Liver (tissue), 9 donors: Measurements from ENCODE around the gene SERPINB1. TPM values are rescaled to one million over a fixed set of nuclear protein-coding genes. Genes with fewer than 3 reads are reported as not detected.
"Not testable (repeated sequence)": the region's sequence is repeated elsewhere in the genome, so short reads cannot be mapped to it uniquely, and the experiment has no call there.

ENCODE experiments used
- DNase-seq: peaks from one replicate; pipeline ENCODE4 v3.0.0-alpha.2; 2017; ENCODE audit warnings: low spot score
- H3K27ac ChIP-seq, 2 donors: one replicate each; pipeline ENCODE4 v1.7.0; 2013; ENCODE audit warnings: inconsistent platforms in 2 of 2, low read length in 2 of 2, control low read depth in 1 of 2, low read depth in 1 of 2, mild to moderate bottlenecking in 1 of 2
- H3K27me3 ChIP-seq, 4 donors: one replicate each; pipeline versions ENCODE4 v1.6.1 to v1.7.0; 2013; ENCODE audit warnings: low read length in 3 of 4, inconsistent platforms in 1 of 4, mild to moderate bottlenecking in 1 of 4, moderate library complexity in 1 of 4; ENCODE audit not compliant: control insufficient read depth in 4 of 4, insufficient read depth in 4 of 4
- H3K36me3 ChIP-seq, 4 donors: one replicate each; pipeline versions ENCODE4 v1.6.1 to v1.7.0; 2013; ENCODE audit warnings: low read length in 3 of 4, mild to moderate bottlenecking in 3 of 4, low read depth in 1 of 4, moderate library complexity in 1 of 4; ENCODE audit not compliant: control insufficient read depth in 4 of 4, insufficient read depth in 3 of 4
- H3K4me1 ChIP-seq, 4 donors: one replicate each; pipeline versions ENCODE4 v1.6.1 to v1.7.0; 2013; ENCODE audit warnings: low read length in 3 of 4, mild to moderate bottlenecking in 3 of 4, moderate library complexity in 1 of 4; ENCODE audit not compliant: control insufficient read depth in 4 of 4, insufficient read depth in 4 of 4
- H3K4me3 ChIP-seq, 3 donors: one replicate each; pipeline versions ENCODE4 v1.6.1 to v1.7.0; 2013; ENCODE audit warnings: low read length in 3 of 3, control low read depth in 1 of 3, low read depth in 1 of 3, mild to moderate bottlenecking in 1 of 3
- H3K9ac ChIP-seq, 2 donors: one replicate each; pipeline ENCODE4 v1.7.0; 2013; ENCODE audit warnings: low read length in 2 of 2, mild to moderate bottlenecking in 2 of 2, moderate library complexity in 2 of 2, control low read depth in 1 of 2, low read depth in 1 of 2
- H3K9me3 ChIP-seq, 4 donors: one replicate each; pipeline versions ENCODE4 v1.6.1 to v1.7.0; 2013; ENCODE audit warnings: low read length in 3 of 4; ENCODE audit not compliant: control insufficient read depth in 4 of 4
- CTCF ChIP-seq: fragments of 150-350 bp; IDR thresholded peaks from 2 replicates; pipeline ENCODE4 v1.5.1; 2017; ENCODE audit warnings: improper control_type of control experiment, low read depth, low read length; ENCODE audit not compliant: missing input control
- FOXA2 ChIP-seq: IDR thresholded peaks from 2 replicates; pipeline ENCODE4 v1.6.1; 2016; ENCODE audit warnings: antibody characterized with exemption
- GABPA ChIP-seq, 2 donors: IDR thresholded peaks in 1 of 2; conservative IDR thresholded peaks in 1 of 2; 2 replicates each; pipeline ENCODE4 v1.6.1; 2016; ENCODE audit warnings: antibody characterized with exemption in 2 of 2, mild to moderate bottlenecking in 1 of 2, moderate library complexity in 1 of 2
- HNF4G ChIP-seq: IDR thresholded peaks from 2 replicates; pipeline ENCODE4 v1.6.1; 2016; ENCODE audit warnings: antibody characterized with exemption
- JUND ChIP-seq, 2 donors: IDR thresholded peaks; 2 replicates each; pipeline ENCODE4 v1.6.1; 2016; ENCODE audit warnings: antibody characterized with exemption in 2 of 2
- MAX ChIP-seq: IDR thresholded peaks from 2 replicates; pipeline ENCODE4 v1.6.1; 2016; ENCODE audit warnings: antibody characterized with exemption
- NR2F2 ChIP-seq: IDR thresholded peaks from 2 replicates; pipeline ENCODE4 v1.6.1; 2016; ENCODE audit warnings: antibody characterized with exemption
- RAD21 ChIP-seq, 2 donors: IDR thresholded peaks; 2 replicates each; pipeline ENCODE4 v1.6.1; 2016; ENCODE audit warnings: antibody characterized with exemption in 2 of 2, mild to moderate bottlenecking in 2 of 2
- REST ChIP-seq: IDR thresholded peaks from 2 replicates; pipeline ENCODE4 v1.6.1; 2016; ENCODE audit warnings: antibody characterized with exemption, mild to moderate bottlenecking
- RXRA ChIP-seq, 2 donors: IDR thresholded peaks; 2 replicates each; pipeline ENCODE4 v1.6.1; 2017 to 2018; ENCODE audit warnings: antibody characterized with exemption in 2 of 2, mild to moderate bottlenecking in 1 of 2
- SP1 ChIP-seq: IDR thresholded peaks from 2 replicates; pipeline ENCODE4 v1.6.1; 2018; ENCODE audit warnings: antibody characterized with exemption, mild to moderate bottlenecking
- TAF1 ChIP-seq: conservative IDR thresholded peaks from 2 replicates; pipeline ENCODE4 v1.6.1; 2016; ENCODE audit warnings: antibody characterized with exemption, mild to moderate bottlenecking
- ZBTB33 ChIP-seq: IDR thresholded peaks from 2 replicates; pipeline ENCODE4 v1.6.1; 2016; ENCODE audit warnings: antibody characterized with exemption
- WGBS: extraction: QIAGEN DNeasy Blood & Tissue Kit; methylation state at CpG from one replicate; pipeline ENCODE4 v1.1.7; 2013; 5-methylcytosine and 5-hydroxymethylcytosine counted together
- polyA plus RNA-seq, 2 donors: library from polyadenylated mRNA; stranded (reverse) in 1 of 2; unstranded in 1 of 2; fragments of 200-250 nt in 1 of 2; fragments of >200 nt in 1 of 2; fragmentation: Nextera tagmentation in 1 of 2; extraction: Ambion mirVana in 1 of 2; gene quantifications; one replicate each; pipeline versions ENCODE4 v1.2.1 to v1.2.3, GENCODE V29; 2013 to 2015
- total RNA-seq, 2 donors: library from RNA; depleted of rRNA; stranded (reverse); fragments of >200 nt; gene quantifications; one replicate each; pipeline ENCODE4 v1.2.3, GENCODE V29; 2014
- donor health status: healthy.
- donor health status: healthy.
- donor health status: healthy.
- donor health status: healthy.
- donor health status: healthy.

SERPINB1 gene
- total and polyA plus RNA-seq, 4 donors: 12.5 to 34.3 (median 18.6) TPM

GRCh38 chr6:2881423-2881822 lies 39.8 kb upstream of the SERPINB1 start:
- Histone ChIP-seq H3K4me1 (peaks cover 2 to 11% (median 5%) of the 10 kb centered on the region in 4 donors), H3K27me3 (no peaks in the 10 kb centered on the region), H3K4me3 (no peak overlapping the region), H3K27ac (no peak overlapping the region), H3K9me3 (no peaks in the 10 kb centered on the region), H3K36me3 (no peaks in the 10 kb centered on the region), H3K9ac (no peak overlapping the region)
- 59% methylated on average over 4 of the region's 4 CpGs for WGBS
- TF ChIP-seq GABPA (IDR thresholded peaks at IDR 0.05 in 1 of 2, conservative IDR thresholded peaks at IDR 0.05 in 1 of 2): no peak
- no peak for DNase-seq

- H3K9me3 ChIP-seq, H3K36me3 ChIP-seq, H3K27me3 ChIP-seq, DNase-seq, H3K27ac ChIP-seq, H3K9ac ChIP-seq, H3K4me3 ChIP-seq: not testable (repeated sequence)
- WGBS: 82% methylated on average over 2 of the region's 2 CpGs
- peaks cover 2 to 11% (median 5%) of the 10 kb centered on the region in 4 donors for H3K4me1 ChIP-seq
Observed at GRCh38 chr6:2880156-2880555, 38.5 kb upstream of the SERPINB1 start.

GRCh38 chr6:2877960-2878359 lies 36.3 kb upstream of the SERPINB1 start:
- H3K4me3 ChIP-seq: no peak overlapping the region
- TF ChIP-seq TAF1: no peak
- no peak for TF ChIP-seq JUND (IDR thresholded peaks at IDR 0.05)
- TF ChIP-seq RXRA (IDR thresholded peaks at IDR 0.05): no peak
- TF ChIP-seq CTCF: no peak
- no peak for TF ChIP-seq MAX
- TF ChIP-seq ZBTB33: no peak
- TF ChIP-seq NR2F2: no peak
- TF ChIP-seq GABPA (IDR thresholded peaks at IDR 0.05 in 1 of 2, conservative IDR thresholded peaks at IDR 0.05 in 1 of 2): no peak
- TF ChIP-seq FOXA2: no peak
- no peak for TF ChIP-seq REST
- no peak for TF ChIP-seq RAD21 (IDR thresholded peaks at IDR 0.05)
- no peak for TF ChIP-seq SP1
- TF ChIP-seq HNF4G: no peak
- no peak overlapping the region for H3K9ac ChIP-seq
- WGBS: 90% methylated on average over 2 of the region's 2 CpGs
- H3K9me3 ChIP-seq: no peaks in the 10 kb centered on the region
- DNase-seq: no peak
- H3K4me1 ChIP-seq: peaks cover 2 to 11% (median 5%) of the 10 kb centered on the region in 4 donors
- H3K27me3 ChIP-seq: no peaks in the 10 kb centered on the region
- H3K36me3 ChIP-seq: no peaks in the 10 kb centered on the region
- H3K27ac ChIP-seq: peak overlapping the region in 1 of 2 donors; percentile 91
